HG02759 (cell line): ENCODE data around the gene PLRG1.
A peak's percentile ranks its signal among the peaks of the same experiment; 100 is the strongest.

Source experiments
- ATAC-seq: cut with Tn5 transposase; IDR thresholded peaks from one replicate; pipeline ENCODE4 v1.9.1; 2021; ENCODE audit warnings: mild to moderate bottlenecking, moderate library complexity; ENCODE audit not compliant: unreplicated experiment

The PLRG1 gene

GRCh38 chr4:154574311-154574710 is 24.1 kb upstream of the PLRG1 start:
- no peak for ATAC-seq

DNA sequence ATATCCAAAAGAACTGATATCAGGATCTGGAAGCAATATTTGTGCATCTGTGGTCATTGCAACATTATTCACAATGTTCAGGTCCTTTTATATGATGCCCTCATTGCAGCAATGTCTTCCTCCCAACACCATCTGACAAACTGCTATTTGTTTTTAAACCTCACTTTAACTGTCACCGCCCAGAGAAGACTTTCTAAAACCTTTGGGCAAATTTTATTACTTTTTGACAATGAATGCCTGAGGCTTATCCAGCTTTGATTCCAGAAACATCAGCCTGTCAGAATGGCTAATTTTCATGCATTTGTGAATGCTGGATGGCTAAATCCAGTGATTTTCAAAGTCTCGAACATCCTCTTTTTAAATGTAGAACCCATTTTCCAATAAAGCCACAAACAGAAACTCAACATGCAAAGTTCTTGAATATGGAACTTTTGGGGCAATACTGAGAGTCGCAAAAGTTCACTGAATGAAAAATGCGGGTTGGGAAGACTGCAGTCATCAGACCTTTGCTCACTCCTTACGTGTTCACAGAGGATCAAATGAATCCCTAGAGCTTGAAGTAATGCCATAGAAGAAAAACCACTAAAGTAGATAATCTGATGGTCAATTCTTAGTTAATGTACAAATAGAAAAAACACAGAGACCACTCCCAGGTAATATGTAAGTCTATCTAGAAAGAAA is 23.1 kb upstream of the PLRG1 start:
- ATAC-seq: no peak

DNA sequence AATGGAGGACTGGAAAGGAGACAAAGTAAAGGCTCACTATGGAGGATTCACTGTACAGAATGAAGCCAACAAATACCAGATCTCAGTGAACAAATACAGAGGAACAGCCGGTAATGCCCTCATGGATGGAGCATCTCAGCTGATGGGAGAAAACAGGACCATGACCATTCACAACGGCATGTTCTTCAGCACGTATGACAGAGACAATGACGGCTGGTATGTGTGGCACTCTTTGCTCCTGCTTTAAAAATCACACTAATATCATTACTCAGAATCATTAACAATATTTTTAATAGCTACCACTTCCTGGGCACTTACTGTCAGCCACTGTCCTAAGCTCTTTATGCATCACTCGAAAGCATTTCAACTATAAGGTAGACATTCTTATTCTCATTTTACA is 19.4 kb upstream of the PLRG1 start:
- ATAC-seq: no peak

GRCh38 chr4:154569028-154569427 is 18.8 kb upstream of the PLRG1 start:
- ATAC-seq: no peak

DNA sequence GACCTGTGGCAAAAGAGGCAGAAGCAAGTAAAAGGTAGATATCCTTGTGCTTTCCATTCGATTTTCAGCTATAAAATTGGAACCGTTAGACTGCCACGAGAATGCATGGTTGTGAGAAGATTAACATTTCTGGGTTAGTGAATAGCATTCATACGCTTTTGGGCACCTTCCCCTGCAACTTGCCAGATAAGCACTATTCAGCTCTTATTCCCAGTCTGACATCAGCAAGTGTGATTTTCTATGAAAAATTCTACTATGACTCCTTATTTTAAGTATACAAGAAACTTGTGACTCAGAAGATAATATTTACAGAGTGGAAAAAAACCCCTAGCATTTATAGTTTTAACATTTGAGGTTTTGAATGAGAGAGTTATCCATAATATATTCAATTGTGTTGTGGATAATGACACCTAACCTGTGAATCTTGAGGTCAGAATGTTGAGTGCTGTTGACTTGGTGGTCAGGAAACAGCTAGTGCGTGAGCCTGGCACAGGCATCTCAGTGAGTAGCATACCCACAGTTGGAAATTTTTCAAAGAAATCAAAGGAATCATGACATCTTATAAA is 16.5 kb upstream of the PLRG1 start:
- ATAC-seq: no peak

- no peak for ATAC-seq
Observed at GRCh38 chr4:154565704-154566103, 15.5 kb upstream of the PLRG1 start.

DNA sequence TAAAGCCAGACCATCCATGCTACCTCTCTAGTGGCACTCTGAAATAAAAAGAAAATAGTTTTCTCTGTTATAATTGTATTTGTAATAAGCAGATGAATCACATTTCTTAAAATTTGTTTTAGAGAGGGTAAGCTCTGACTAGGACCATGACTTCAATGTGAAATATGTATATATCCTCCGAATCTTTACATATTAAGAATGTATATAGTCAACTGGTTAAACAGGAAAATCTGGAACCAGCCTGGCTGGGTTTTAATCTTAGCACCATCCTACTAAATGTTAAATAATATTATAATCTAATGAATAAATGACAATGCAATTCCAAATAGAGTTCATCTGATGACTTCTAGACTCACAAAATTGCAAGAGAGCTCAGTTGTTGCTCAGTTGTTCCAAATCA is 14.1 kb upstream of the PLRG1 start:
- ATAC-seq: no peak

- ATAC-seq: no peak
Observed at GRCh38 chr4:154562697-154563254, 12.6 kb upstream of the PLRG1 start, which contains the start of gene FGB. FGB (plus strand) TSS chr4:154563011; CDS start chr4:154563019, 8 bp downstream.

DNA sequence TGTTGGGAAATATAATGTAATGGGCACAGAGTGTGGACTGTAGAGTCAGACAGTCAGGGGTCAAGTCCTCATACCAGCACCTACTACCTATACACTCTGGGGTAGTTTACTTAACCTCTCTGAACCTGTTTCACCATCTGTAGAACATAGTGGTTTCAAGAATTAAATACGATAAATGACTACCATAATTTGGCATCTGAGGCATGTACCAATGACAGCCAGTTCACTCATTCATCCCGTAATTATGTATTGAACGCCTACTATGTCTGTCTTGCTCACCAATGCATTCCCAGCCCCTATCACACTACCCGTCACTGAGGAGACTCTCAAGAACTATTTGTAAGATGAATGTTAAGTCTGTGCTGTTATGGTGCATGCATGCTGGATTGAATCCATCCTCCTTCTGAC is 10.6 kb upstream of the PLRG1 start:
- no peak for ATAC-seq

- no peak for ATAC-seq
Observed at GRCh38 chr4:154560419-154560801, 10.2 kb upstream of the PLRG1 start.

DNA sequence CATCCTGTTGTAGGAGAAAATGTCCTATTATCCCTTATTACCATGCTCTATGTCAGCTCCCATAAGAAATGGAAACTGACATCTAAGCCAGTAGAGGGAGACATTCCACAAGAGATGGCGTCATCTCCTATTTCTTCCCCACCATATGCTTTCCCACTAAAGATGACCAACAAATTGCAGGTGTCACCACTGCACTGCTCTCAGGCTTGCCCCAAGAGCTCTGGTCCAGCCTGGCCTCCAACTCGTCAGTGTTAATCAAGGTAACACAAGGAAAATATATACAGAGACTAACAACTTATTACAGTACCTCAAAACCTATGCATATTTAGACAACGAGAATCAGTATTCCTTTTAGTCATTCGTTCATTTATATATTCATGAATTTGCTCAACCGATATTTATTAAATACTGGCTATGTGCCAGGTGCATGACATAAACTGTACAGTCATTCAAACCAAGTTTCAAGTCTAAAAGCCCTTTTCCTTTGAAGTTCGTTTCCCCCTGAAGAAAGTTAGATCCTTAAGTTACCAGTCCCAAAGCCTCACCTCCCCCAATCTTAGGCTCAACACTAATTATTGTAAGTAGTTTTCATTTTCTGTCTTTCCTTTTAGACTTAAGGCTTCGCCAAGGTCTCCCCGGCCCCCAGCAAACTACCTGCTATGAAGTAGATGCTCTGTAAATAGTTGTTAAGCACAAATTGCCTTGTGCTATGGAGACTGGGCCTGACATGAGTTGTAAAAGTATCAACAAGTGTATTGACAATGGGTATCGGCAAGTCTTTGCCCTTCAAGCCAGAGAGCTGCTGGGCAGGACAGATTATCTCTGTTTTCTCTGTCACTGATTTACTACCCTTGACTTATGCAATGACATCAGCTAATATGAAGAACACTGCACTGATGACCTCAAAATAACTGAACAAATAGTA is 9.6 kb upstream of the PLRG1 start:
- ATAC-seq: peak; percentile 88

DNA sequence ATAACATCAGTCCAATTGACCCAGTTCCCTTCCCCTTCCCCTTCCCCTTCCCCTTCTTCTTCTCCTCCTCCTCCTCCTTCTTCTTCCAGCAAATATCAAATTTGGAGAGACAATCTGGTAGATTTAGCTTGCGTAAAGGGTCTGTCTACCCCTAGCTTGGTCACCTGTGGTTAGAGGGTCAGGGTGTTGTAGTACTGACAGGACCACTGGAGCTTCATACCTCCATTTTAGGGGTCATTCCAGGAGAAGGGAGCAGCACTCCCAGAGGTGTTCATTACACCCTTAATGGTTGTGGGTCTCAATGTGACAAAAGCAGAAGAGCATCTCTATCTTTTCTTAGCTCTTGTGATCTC is 8.9 kb upstream of the PLRG1 start:
- peak; percentile 26 for ATAC-seq

- ATAC-seq: peak; percentile 45
Observed at GRCh38 chr4:154551872-154552686, 1.9 kb upstream of the PLRG1 start.

DNA sequence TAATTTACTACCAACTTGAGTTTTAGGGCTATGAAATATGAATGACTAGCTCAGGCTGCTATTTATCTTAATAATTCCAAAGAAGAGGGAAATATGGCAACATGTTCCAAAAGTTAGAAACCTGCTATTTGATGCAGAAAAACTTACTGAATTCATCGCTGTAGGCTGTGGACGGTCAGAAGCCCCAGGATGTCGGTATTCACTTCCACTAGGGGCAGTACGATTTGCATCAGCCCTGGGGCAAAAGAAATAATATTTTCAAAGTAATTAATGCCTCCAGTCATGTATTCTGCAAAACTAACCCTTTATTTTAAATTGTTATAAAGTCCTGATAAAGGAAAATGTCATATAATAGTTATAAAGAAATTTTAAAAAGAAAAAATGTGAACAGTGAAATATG is 4.5 kb downstream of the PLRG1 start:
- ATAC-seq: no peak

DNA sequence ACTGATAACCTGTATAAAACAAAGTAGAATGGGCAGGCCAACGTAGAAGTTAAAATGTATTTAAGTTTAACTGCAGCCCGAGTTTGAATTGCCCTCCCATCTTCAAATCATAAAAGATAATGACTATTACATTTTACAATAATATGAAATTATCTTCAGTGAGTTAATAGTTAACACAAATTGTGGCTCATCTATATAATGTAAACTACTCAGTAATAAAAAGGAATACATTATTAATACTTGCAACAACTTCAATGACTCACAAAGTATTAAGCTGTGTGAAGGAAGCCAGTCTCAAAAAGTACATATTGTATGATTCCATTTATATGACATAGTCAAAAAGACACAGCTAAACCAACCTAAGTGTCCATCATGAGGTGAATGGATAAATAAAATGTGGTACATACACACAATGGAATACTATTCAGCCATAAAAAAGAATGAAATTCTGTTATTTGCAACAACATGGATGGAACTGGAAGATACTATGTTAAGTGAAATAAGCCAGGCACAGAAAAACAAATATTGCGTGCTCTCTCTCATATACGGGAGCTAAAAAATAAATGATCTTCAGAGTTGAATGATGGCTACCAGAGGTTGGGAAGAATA is 7.8 kb downstream of the PLRG1 start:
- no peak for ATAC-seq

DNA sequence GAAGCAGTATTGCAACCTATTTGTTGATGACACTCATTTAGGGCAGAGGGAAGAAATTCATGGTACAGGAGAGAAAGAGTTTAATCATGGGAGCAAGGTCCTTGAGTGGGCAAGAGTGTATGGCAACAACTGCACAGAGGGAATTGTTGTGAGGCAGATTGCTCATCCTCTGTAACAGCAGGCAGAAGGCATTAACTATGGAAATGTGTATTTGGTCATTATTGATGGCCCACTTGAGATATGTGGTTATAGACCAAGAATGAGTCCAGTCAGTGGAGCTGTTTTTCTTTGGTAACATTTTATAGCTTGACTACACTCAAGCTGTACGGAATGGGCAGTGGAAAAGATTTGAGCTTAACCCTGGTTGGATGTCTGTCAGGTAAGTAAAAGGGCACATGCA is 15.9 kb downstream of the PLRG1 start:
- no peak for ATAC-seq

DNA sequence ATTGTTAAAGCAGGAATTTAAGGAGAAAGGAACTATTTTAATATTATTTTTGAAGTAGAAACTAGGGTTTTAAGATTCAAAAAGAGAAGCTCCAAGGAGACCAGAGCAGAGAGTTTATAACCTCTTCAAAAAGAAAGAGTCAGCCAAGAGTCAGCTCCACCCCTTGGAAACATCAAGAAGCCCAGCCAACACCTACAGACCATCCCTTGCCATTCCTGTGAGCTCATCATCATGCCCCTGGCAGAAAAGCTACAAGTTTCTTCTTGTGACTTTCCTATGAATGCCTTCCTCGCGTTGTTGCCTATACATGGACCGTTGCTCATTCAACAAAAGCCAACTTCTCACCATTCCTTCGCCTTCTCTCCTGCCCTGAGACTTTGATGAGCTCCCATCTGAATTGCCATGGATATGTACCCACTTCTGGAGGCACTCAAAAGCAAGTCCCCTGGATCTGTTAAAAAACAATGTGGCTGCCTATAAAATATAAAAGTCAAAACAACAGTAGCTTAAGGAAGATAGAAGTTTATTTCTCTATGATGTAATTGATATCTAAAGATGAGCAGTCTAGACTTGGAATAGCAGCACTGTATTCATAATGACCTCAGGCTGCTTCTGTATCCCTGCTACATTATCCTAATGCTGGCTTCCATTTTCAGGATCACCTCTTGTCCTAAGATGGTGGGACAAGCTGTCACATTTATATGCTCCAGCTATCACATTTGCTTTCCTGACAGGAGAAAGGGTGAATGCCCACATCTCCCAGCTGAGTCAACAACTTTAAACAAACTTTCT is 20.3 kb downstream of the PLRG1 start:
- ATAC-seq: no peak

DNA sequence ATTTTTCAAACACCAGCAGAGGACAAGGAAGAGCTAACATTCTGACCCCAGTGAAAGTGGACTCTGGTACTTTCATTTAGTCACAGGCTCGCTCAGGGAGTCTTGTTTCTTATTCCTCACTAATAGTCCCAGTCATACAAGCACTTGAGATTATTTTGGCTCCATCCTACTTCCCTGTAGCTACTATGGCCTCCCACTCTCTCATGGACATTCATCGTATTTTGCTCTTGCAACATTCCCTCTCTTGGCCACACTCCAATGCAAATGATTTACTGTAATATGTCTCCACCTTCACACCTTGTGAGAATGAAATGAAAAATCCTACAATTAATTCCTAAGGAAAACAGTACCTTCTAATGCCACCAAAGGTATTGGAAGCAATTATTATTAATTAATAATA is 21.3 kb downstream of the PLRG1 start:
- ATAC-seq: no peak

DNA sequence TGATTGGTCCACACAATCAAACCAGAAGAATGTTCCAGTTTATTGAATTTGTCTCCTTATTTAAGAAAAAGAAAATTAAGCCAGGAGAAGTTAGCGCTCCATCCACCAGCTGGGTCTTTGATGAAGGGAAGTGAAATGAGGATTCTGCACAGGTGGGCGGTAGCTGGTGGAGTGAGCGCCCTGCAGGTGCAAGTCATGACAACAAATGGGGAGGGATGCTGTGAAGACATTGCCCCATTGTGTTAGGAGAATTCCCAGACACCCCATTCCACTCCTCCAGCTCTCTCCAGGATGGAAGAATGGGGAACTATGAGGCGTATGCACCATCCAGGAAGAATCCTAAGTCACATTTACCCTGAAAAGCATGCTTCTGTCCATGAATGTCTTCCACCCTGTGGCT is 22.9 kb downstream of the PLRG1 start:
- ATAC-seq: no peak

GRCh38 chr4:154526151-154526550 is 24.0 kb downstream of the PLRG1 start:
- ATAC-seq: no peak
